HEK293T (cell line): ENCODE results near the gene OR4K13.

Source experiments
- CTCF ChIA-PET: fragments of 350-600 bp; formaldehyde crosslinking; extraction: SDS; loops from one replicate; lab custom pipeline; 2021; ENCODE audit warnings: antibody characterized with exemption, inconsistent platforms; lab: Yijun Ruan, JAX
- POLR2A ChIA-PET: fragments of 350-600 bp; formaldehyde crosslinking; extraction: SDS; loops from one replicate; lab custom pipeline; 2020; ENCODE audit warnings: antibody characterized with exemption, inconsistent platforms; lab: Yijun Ruan, JAX
- DNase-seq: peaks from one replicate; pipeline ENCODE4 v3.0.0; 2012; ENCODE audit warnings: mixed read lengths; ENCODE audit errors: extremely low spot score
- ARNT ChIP-seq: fragments of 450-650 bp; IDR thresholded peaks from 2 replicates; pipeline ENCODE4 v1.6.1; 2017; ENCODE audit warnings: mild to moderate bottlenecking
- BHLHE40 ChIP-seq: fragments of 450-650 bp; IDR thresholded peaks from 2 replicates; pipeline ENCODE4 v1.6.1; 2016; ENCODE audit warnings: mild to moderate bottlenecking, moderate library complexity, borderline replicate concordance
- CTBP1 ChIP-seq: fragments of 450-650 bp; IDR thresholded peaks from 2 replicates; pipeline ENCODE4 v1.6.1; 2016; ENCODE audit warnings: borderline replicate concordance
- ELF4 ChIP-seq: fragments of 450-650 bp; IDR thresholded peaks from 2 replicates; pipeline ENCODE4 v1.6.1; 2017; ENCODE audit warnings: antibody characterized with exemption
- FOXA1 ChIP-seq: fragments of 450-650 bp; IDR thresholded peaks from 2 replicates; pipeline ENCODE4 v1.6.1; 2016; ENCODE audit warnings: mild to moderate bottlenecking
- FOXK2 ChIP-seq: fragments of 450-650 bp; IDR thresholded peaks from 2 replicates; pipeline ENCODE4 v1.6.1; 2016; ENCODE audit warnings: mild to moderate bottlenecking
- FOXM1 ChIP-seq: fragments of 450-650 bp; IDR thresholded peaks from 2 replicates; pipeline ENCODE4 v1.6.1; 2017; ENCODE audit warnings: mild to moderate bottlenecking, borderline replicate concordance
- HDGF ChIP-seq: fragments of 450-650 bp; IDR thresholded peaks from 2 replicates; pipeline ENCODE4 v1.6.1; 2017; ENCODE audit warnings: antibody characterized with exemption, borderline replicate concordance
- L3MBTL2 ChIP-seq: fragments of 450-650 bp; conservative IDR thresholded peaks from 2 replicates; pipeline ENCODE4 v1.6.1; 2016; ENCODE audit warnings: mild to moderate bottlenecking
- LEF1 ChIP-seq: fragments of 450-650 bp; IDR thresholded peaks from 2 replicates; pipeline ENCODE4 v1.6.1; 2017; ENCODE audit warnings: mild to moderate bottlenecking, borderline replicate concordance
- NFRKB ChIP-seq: fragments of 450-650 bp; IDR thresholded peaks from 2 replicates; pipeline ENCODE4 v1.6.1; 2016; ENCODE audit warnings: mild to moderate bottlenecking, moderate library complexity
- PKNOX1 ChIP-seq: fragments of 450-650 bp; IDR thresholded peaks from 2 replicates; pipeline ENCODE4 v1.6.1; 2016
- SP1 ChIP-seq: fragments of 450-650 bp; IDR thresholded peaks from 2 replicates; pipeline ENCODE4 v1.6.1; 2017
- SUZ12 ChIP-seq: fragments of 450-650 bp; IDR thresholded peaks from 2 replicates; pipeline ENCODE4 v1.6.1; 2016; ENCODE audit warnings: mild to moderate bottlenecking
- TARDBP ChIP-seq: fragments of 450-650 bp; IDR thresholded peaks from 2 replicates; pipeline ENCODE4 v1.6.1; 2016
- ZNF384 ChIP-seq: fragments of 450-650 bp; IDR thresholded peaks from 2 replicates; pipeline ENCODE4 v1.6.1; 2016

Gene OR4K13

DNA sequence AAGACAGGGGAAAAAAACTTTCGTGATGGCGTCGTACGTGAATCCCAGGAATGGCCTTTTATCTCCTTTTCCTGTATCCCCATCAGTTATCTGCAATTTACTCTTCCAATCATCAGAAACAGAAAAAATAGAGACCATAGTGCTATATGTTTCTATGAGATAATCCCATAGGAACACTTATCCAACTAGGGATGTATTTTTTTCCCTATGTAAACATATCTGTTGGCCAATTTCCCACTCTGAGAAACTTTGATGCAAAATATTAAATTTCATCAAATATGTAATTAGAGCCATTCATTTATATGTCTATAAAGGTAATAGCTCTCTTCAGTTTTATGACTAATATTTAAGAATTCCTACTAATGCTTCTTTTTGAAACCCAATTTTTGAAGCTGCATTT is at the start of gene OR4K13:
Gene OR4K13, minus strand, starts transcription at position 101 of the 400 bp plus-strand sequence. CDS start 1,280 bp downstream, outside the sequence.
- CTCF ChIA-PET, result no interaction called here
- POLR2A ChIA-PET, result no interaction called here
- TF ChIP-seq ARNT, result no peak
- DNase-seq, result no peak

- CTCF ChIA-PET, result no interaction called here
- POLR2A ChIA-PET, result no interaction called here
- no peak for TF ChIP-seq HDGF
- no peak for DNase-seq
Observed at GRCh38 chr14:20059745-20060144, 23.9 kb upstream of the OR4K13 start, which contains the start of gene OR4L1. TSS of gene OR4L1 (plus strand) at chr14:20060045. CDS start at chr14:20060045, 0 bp downstream.

GRCh38 chr14:20048202-20048601 is 12.4 kb upstream of the OR4K13 start:
- ChIA-PET POLR2A (no interaction called here), CTCF (no interaction called here)
- DNase-seq, result no peak
- TF ChIP-seq FOXM1 (no peak), L3MBTL2 (no peak), ELF4 (no peak), CTBP1 (no peak), BHLHE40 (no peak), SP1 (no peak), PKNOX1 (no peak), LEF1 (no peak), ZNF384 (no peak), FOXA1 (no peak), SUZ12 (no peak), TARDBP (no peak), ARNT (no peak)

GRCh38 chr14:20044243-20044642 is 8.4 kb upstream of the OR4K13 start:
- no peak for TF ChIP-seq LEF1
- TF ChIP-seq SUZ12, result no peak
- no peak for DNase-seq
- ChIA-PET CTCF (no interaction called here), POLR2A (no interaction called here)

- CTCF ChIA-PET, result no interaction called here
Observed at GRCh38 chr14:20035449-20035848, 389 bp downstream of the OR4K13 start.

GRCh38 chr14:20031058-20031457 is 4.8 kb downstream of the OR4K13 start:
- TF ChIP-seq FOXM1, result no peak
- no peak for TF ChIP-seq SP1
- no peak for TF ChIP-seq BHLHE40
- TF ChIP-seq ARNT, result no peak
- no peak for TF ChIP-seq HDGF
- ChIA-PET CTCF (no interaction called here), POLR2A (no interaction called here)
- no peak for DNase-seq

More at GRCh38 chr14:20035449-20035848, 389 bp downstream of the OR4K13 start:
- TF ChIP-seq ELF4 (no peak), FOXK2 (no peak), SUZ12 (no peak), ARNT (no peak), HDGF (no peak), SP1 (no peak), TARDBP (no peak), CTBP1 (no peak), ZNF384 (no peak), L3MBTL2 (no peak), LEF1 (no peak), NFRKB (no peak)
- no peak for DNase-seq
- POLR2A ChIA-PET, result no interaction called here

GRCh38 chr14:20019257-20019865 is 16.5 kb downstream of the OR4K13 start, which contains the start of gene OR4K14:
TSS of gene OR4K14 (minus strand) at chr14:20019307. CDS start at chr14:20015193, 4,114 bp downstream.
- CTCF ChIA-PET, result no interaction called here
- POLR2A ChIA-PET, result no interaction called here
- no peak for DNase-seq
- TF ChIP-seq SP1 (no peak), ARNT (no peak), LEF1 (no peak), TARDBP (no peak), PKNOX1 (no peak), FOXK2 (no peak), SUZ12 (no peak), NFRKB (no peak), ZNF384 (no peak), ELF4 (no peak), BHLHE40 (no peak), HDGF (no peak), CTBP1 (no peak), FOXA1 (no peak), FOXM1 (no peak), L3MBTL2 (no peak)

DNA sequence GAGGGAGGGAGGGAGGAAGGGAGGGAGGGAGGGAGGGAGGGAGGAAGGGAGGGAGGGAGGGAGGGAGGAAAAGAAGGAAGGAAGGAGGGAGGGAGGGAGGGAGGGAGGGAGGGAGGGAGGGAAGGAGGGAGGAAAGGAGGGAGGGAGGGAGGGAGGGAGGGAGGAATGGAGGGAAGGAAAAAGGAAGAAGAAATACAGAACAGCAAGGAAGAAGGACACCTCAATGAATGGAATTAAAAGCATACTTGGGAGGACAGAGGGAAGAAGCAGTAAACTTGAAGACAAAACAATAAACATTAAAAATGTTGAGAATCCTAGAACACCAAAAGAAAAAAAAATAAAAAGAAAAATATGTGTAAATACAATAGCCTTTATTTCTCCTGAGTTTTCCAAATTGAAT is 27.7 kb downstream of the OR4K13 start:
- no peak for TF ChIP-seq FOXM1
- TF ChIP-seq LEF1, result no peak
- no peak for TF ChIP-seq FOXA1
- no peak for TF ChIP-seq SUZ12
- no peak for TF ChIP-seq HDGF
- TF ChIP-seq SP1, result no peak
- no peak for TF ChIP-seq BHLHE40
- no peak for TF ChIP-seq CTBP1
- TF ChIP-seq ZNF384, result no peak
- no peak for TF ChIP-seq TARDBP
- TF ChIP-seq ELF4, result no peak
- no peak for TF ChIP-seq FOXK2
- TF ChIP-seq L3MBTL2, result no peak
- TF ChIP-seq ARNT, result no peak
- TF ChIP-seq PKNOX1, result no peak
- TF ChIP-seq NFRKB, result no peak
- POLR2A ChIA-PET, result no interaction called here
- CTCF ChIA-PET, result no interaction called here
- DNase-seq, result no peak
